OCI-LY7 (cell line): ENCODE data around the gene NPC2.

Experiments
- EZH2phosphoT487 ChIP-seq: fragments of 200-600 bp; sonication (generic); IDR thresholded peaks from 2 replicates; pipeline ENCODE4 v1.6.1; 2018; ENCODE audit warnings: low read depth, borderline replicate concordance, mild to moderate bottlenecking, mixed run types, antibody characterized with exemption, low read length, moderate library complexity, mixed read lengths
- TF ChIP-seq, protein P1 (sequence below): fragments of 200-600 bp; sonication (generic); conservative IDR thresholded peaks from 2 replicates; pipeline ENCODE4 v1.5.1; 2014; ENCODE audit warnings: mild to moderate bottlenecking, antibody characterized with exemption, low read length, moderate library complexity, mixed read lengths

DNA sequence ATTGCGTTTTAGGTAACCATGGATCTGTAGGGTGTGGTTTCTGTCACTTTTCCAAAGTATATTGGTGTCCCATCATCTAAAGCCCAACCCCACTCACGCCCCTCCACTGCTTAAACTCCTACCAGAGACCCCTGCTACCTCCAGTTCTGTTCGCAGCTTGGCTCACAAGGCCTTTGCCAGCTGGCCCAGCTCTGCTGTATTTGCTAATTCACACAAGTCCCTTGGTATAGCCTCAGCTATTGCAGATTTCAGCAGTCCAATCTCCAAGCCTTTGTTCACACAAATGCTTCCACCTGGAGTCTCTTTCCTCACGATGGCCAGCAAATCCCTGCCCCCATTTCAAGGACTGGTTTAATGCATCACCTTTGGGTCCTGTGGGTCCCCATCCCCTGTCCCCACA lies 24.6 kb upstream of the NPC2 start:
- TF ChIP-seq, protein P1, sequence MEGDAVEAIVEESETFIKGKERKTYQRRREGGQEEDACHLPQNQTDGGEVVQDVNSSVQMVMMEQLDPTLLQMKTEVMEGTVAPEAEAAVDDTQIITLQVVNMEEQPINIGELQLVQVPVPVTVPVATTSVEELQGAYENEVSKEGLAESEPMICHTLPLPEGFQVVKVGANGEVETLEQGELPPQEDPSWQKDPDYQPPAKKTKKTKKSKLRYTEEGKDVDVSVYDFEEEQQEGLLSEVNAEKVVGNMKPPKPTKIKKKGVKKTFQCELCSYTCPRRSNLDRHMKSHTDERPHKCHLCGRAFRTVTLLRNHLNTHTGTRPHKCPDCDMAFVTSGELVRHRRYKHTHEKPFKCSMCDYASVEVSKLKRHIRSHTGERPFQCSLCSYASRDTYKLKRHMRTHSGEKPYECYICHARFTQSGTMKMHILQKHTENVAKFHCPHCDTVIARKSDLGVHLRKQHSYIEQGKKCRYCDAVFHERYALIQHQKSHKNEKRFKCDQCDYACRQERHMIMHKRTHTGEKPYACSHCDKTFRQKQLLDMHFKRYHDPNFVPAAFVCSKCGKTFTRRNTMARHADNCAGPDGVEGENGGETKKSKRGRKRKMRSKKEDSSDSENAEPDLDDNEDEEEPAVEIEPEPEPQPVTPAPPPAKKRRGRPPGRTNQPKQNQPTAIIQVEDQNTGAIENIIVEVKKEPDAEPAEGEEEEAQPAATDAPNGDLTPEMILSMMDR = no peak
- TF ChIP-seq EZH2phosphoT487 = no peak
